ENCODE data around the gene FIGNL2.
"Not testable (repeated sequence)": the region's sequence is repeated elsewhere in the genome, so short reads cannot be mapped to it uniquely, and the experiment has no call there.

FIGNL2 gene

DNA sequence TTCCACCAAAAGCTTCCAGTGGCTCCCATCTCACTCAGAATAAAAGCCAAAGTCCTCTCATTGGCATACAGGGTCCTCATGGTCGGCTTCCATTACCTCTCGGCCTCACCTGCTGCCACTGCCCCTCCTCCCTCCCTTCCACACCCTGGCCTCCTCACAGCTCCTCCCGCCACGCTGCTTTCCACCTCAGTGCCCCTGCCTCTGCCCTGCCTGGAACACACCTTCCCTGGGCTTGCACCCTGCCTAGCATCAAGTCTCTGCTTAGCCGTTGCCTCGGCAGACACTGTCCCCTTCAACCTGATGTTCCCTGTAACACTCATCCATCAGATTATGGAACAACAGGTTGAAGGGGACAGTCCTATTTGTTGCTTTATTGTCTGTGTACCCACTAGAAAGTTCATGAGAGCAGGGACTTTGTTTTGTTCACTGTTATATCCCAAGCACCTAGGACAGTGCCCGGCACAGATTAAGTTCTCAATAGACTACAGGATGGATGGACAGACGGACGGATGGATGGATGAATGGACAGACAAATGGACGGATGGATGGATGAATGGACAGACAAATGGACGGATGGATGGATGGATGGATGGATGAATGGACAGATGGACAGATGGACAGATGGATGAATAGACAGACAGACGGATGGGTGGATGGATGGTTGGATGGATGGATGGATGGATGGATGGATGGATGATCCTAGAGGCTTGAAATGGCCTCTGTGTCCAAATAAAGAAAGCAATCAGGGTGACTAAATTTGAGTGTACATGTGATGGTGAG lies 14.9 kb downstream of the FIGNL2 start:
- DNase-seq, result no peak

DNA sequence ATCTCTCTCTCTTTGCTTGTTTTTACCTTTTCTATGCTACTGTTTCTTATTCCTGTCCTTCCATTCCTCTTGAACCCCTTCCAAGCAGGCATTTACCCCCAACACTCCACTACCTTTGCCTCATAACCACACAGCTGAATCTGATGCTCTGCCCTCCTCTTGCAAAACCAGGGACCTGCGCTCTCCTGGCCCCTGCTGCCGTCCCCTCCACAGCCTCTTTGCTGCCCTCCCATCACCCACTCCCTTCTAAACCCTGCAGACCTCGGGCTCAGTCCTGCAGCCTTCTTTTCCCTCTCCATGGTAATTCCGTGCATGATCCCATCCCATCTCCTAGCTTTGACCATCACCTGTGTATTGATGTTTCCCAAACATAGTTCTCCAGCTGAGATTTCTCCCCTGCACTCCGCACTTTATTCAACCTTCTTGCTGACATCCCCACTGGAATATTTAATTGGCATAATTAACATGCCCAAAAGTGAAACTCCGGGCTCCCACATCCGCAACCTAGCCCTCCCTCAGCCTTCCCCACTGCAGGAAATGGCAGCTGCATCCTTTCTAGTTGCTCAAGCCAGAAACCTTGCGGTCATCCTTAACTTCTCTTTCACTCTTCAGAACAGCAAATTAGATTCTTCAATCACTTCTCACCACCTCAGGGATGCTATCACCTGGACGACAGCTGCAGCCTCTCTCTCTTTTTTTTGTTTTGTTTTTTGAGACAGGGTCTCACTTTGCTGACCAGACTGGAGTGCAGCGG lies 16.0 kb downstream of the FIGNL2 start:
- peak in 1 of 3 experiments; percentile 17 for DNase-seq

- not testable (repeated sequence) for DNase-seq
Observed at GRCh38 chr12:51831817-51832216, 16.7 kb downstream of the FIGNL2 start.

- no peak for DNase-seq
Observed at GRCh38 chr12:51829641-51830040, 18.9 kb downstream of the FIGNL2 start.

DNA sequence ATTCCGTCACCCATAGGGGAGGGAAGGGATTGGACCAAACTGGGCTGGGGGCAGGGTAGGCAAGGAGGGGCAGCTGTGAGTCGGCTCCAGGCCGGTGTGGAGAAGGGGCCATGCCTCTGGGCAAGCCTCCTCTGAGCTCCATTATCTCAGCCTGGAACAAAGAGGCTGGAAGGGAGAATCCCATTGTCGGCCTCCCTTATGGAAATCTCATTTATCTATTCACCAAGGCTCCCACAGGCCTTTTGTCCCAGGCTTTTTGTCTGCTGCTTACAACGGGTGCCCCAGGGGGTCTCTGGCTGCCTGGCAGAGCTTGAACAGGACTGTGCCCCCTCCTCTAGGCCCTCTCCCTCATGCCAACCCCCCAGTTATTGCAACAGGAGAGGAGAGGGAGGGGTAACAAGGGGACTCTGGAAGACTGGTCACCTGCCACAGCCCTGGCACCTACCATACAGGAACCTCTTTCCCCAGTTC lies 19.5 kb downstream of the FIGNL2 start:
- DNase-seq, result peak in 1 of 3 experiments; percentile 26

DNA sequence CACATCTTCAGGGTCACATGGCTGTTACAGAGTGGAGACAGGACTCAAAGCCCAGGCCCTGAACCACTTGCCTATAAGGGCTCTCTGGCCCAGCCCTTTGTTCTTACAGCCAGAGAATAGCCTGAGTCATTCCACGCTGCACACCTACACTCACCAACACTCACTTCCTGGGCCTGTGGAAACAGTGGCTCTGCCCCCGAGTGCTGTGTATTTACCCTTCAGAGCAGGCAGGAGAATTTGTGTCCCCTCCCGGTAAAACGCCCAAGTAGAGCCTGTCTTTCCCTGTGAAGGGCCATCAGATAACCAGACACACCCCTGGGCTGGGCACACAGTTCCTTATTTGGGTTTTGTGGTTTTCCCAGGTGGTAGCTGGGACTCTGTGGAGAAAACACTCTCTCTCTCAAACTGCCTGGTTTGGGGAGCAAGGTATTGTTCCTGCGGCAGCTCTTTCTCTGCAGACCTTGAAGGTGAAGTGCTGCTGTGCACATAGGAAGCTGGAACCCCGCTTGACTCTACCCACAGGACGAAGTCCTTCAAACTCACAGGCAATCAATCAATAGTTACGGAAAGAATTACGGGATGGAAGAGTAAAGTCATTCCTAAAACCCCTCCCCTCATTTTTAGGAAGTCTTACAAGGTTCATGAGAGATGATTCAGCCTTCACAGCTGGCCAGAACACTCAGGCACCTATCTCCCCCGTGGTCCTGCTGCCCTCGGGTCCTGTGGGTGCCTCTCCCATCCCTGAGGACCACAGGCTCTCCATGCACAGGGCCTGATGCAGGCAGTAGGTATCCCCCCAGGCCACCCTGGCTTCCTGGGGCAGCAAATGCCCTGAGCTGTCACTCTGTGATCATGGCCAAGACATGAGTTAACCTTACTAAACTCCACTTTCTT lies 20.3 kb downstream of the FIGNL2 start:
- peak in 2 of 3 experiments; percentile 22 to 66 for DNase-seq

DNA sequence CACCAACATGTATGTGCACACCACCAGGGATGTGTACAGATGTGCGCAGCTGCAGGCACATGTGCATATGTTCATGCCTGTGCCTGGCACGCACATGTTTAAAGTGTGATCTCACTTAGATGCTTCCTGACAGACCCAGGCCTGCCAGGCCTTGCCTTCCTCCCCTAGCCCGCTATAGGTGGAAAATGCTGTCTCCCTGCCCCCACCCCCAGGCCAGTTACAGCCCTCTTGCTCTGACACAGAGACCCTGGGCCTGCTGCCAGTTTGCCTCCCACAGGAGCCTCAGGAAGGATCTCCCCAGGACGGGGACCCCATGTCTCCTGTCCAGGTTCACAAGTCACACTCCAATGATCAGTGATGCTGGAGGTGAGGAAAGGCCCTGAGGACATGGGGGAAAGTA lies 21.6 kb downstream of the FIGNL2 start:
- DNase-seq, result no peak

DNA sequence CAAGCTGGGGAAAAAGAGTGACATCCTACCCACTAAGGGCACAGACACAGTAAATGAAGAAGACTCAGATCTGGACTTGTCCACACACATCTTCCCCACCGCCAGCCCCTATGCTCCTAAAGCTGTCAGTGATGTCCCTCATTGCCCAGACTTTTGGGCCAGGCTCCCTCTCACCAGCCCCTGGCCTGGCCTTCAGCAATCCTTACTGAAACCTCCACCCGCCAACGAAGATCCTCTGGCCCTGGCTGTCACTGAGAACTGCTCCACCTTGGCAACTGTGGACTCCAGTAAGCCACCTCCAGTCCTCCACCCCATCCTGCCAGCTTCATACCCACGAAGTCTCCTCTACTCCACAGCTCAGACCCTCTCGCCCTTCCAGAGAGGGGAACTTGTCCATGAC lies 23.3 kb downstream of the FIGNL2 start:
- DNase-seq, result no peak

DNA sequence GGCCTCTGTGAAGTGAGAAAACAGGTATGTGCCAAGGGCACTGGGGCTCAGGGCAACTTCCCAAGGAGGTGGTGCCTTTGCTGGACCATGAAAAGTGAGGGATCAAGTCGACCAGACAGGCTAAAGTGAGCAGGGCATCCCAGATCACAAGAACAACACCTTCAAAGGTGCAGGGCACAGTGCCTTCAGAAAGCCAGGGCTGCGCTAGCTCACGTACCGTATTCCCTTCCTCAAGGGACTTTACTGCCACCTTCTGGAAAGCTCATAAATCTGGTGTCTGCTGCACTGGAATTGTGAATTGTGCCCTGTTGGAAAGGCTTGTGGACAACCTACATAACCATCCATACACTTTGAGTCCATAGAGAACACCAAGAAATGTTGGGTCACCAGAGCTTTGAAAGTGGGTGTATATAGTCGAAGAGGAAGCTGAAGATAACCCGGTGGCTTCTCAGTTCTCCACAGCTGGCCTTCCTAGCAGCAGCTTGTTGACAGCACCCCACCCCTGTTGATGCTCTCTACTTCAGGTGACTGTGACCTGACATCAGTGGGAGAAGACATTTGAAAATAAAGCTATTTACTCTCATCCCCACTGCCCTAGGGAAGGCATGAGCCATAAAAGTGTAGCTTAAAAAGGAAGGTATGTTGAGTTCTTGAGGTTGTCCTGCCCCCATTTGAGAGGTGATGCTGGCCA lies 24.5 kb downstream of the FIGNL2 start:
- DNase-seq, result peak; percentile 47 to 83 (median 82)

- peak in 2 of 3 experiments; percentile 15 to 46 for DNase-seq
Observed at GRCh38 chr12:51822956-51823355, 25.6 kb downstream of the FIGNL2 start.

- no peak for DNase-seq
Observed at GRCh38 chr12:51822261-51822616, 26.3 kb downstream of the FIGNL2 start.

DNA sequence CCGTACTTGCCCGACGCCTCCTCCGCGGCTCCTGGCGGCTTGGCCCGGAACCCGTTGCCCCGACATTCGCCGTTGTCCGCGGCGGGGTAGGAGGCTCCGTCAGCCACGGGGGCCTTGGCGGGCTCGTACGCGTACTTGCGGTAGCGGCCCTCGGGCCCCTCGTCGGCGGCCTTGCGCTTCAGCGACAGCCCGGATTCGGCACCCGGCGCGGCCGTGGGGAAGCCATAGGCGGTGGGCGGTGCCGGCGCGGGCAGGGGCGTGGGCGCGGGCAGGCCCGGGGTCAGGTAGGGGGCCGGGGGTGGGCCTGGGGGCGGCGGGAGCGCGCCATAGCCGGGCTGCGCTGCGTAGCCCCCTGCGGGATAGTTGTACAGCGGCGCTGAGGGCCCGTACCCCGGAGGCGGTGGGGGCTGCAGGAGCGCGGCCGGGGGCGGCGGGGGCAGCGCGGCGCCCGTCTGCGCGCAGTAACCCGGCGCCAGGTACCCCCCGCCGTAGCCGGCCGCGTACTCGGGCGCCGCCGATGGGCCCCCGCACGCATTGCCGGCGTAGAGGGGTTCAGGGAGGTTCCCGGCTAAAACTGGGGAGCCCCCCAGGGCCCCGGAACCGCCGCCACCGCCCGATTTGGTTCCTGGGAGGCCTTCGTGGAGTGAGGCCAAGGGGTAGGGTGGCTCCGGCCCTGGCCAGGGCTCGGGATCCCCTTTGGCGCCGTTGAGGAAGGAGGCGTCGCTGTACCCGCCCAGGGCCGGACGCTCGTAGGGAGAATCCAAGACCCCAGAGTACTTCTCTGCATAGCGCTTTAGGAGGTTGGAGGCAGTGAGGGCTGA lies 26.9 kb downstream of the FIGNL2 start:
- DNase-seq, result peak in 1 of 3 experiments; percentile 14

DNA sequence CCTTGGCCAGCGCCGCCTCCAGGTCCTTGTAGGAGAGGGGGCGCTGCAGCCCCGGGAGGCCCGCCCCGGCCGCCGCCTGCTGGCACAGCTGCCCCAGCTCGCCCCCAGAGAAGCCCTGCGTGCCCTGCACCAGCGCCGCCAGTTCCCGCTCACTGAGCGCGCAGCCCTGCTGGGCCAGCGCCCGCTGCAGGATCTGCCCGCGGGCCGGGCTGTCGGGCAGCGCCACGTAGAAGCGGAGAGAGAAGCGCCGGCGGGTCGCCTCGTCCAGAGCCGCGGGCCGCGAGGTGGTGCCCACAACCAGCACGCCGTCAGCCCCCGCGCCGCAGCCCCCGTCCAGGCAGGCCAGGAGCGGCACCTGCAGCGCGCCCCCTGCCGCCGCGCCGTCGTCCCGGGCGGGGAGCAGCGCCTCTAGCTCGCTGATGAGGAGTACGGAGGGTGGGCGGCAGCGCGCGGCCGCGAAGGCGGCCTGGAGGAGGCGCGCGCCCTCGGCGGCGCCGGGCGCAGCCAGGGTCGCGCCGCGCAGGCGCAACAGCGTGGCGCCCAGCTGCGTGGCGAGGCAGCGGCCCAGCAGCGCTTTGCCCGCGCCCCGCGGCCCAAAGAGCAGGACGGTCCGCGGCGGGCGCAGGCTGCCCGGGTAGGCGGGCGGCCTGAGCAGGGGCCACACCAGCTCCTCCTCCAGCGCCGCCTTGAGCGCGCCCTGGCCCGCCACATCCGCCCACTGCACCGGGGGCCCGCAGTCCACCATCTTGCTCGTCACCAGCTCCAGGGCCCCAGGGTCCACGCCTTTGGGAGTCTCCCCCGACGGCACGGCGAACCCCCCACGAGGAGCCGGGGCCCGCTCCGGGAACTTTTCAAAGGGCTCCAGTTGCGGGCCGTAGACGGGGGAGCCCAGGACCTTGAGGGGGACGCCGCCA lies 27.7 kb downstream of the FIGNL2 start:
- DNase-seq, result peak; percentile 90 to 93 (median 92)

DNA sequence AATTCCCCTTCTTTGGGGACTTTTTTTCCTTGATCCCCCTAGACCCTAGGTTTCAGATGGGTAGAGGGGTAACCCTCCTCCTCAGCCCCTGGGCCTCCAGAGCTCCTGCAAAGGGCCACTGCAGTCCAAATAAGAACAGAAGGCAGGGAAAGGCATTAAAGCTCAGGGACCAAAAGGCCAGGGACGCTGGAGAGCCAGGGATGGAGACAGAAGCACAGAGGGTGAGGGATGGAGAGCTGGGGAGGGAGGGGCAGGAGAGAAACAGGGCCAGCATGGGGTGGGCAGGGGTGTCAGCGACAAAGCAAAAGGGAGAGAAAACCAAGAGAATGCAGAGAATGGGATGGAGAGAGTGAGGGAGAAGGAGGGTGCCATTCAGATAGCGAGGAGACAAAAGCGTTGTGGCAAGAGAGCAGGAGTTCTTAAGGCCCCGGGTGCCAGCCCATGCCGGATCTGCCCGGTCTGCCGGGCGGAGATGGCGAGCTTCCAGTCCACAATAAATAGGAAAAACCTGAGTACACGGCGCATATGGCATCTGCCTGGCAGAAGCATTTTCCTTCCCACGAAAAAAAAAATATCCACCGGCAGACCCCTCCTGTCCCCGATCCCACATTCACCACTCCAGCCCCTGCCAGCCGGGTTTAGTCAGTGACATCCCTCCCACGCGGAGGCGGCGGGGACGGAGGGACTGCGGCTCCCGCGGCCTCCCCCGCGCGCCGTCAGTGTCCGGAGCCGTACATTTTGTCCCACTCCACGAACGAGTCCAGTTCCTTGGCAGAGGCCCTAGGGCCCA lies 28.6 kb downstream of the FIGNL2 start:
- DNase-seq, result peak; percentile 29 to 80 (median 78)

DNA sequence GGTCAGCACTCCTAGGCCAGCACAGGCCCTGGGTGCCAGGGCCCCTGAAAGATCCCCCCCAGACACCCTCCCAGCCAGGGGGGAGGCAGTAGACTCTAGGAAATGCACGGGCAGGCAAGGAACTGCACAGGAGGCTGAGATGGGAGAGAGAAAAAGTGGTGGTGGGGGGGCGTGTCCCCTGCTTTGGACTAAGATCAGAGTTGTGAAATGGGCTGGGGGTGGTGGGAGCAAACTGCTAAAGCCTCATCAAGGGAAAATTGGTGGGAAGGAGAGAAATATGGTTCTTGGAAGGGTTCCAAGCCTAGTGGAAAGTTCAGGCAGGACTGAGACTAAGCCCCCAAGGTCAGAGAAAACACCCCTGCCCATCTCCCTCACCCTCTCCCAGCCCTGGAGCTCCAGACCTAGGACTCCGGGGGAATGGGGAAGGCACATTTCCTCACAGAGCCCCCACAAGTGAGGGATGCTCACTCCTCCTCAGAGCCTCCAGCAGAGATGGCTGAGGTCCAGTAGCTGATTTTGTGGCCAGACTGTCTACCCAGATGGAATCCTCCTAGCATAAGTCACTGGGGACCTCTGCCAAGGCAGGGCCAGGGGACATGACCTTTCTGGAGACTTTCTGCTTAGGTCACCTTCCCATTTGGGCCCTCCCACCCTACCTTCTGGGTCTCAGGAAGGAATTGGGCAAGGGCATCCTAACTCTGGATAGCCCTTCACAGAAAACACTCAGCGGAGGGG lies 29.8 kb downstream of the FIGNL2 start:
- no peak for DNase-seq

DNA sequence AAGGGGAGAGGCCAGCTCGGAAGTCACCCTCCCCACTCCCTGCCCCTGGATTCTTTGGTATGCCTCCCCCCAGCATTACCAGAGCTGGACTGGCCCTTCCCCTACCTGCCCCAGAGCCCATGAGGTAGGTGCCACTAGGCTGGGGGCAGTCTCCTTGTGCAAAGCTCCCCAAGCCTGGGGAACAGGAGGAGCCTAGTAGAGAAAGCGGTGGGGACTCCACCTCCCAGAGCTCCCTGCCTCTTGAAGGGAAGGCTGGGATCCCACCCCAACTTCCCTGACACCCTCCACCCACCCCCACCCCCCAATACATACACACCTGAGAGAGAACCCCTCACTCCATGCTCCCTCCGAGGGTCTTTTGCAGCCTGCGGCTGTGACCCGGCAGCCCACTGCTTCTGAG lies 30.4 kb downstream of the FIGNL2 start:
- no peak for DNase-seq

- peak in 1 of 3 experiments; percentile 47 for DNase-seq
Observed at GRCh38 chr12:51817027-51817953, 31.2 kb downstream of the FIGNL2 start.

DNA sequence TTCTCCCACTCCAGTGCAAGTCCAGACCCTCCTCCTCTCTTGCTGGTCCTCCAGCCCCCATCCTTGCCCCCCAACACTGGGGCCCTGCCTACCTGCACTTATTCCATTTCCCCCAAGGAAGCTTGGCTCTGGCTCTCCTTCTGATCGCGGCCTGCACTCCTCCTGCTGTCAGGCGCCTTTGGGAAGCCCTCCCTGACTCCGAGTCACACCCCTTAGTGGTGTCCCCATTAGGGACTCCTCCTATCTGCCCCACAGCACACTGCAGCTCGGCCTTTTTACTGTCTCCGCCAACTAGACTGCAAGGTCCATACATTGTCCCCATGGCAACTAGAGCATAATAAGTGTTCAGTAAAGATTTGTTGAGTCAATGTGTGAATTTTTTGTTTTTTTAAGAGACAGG lies 32.9 kb downstream of the FIGNL2 start:
- DNase-seq, result no peak
